ENCODE measurements around the gene TSPAN8.
"Not testable (repeated sequence)": the region's sequence is repeated elsewhere in the genome, so short reads cannot be mapped to it uniquely, and the experiment has no call there.

TSPAN8 gene

GRCh38 chr12:71135077-71135811, 22.6 kb downstream of the TSPAN8 start:
- intact Hi-C loops (cut with DNase I): no loop called here

DNA sequence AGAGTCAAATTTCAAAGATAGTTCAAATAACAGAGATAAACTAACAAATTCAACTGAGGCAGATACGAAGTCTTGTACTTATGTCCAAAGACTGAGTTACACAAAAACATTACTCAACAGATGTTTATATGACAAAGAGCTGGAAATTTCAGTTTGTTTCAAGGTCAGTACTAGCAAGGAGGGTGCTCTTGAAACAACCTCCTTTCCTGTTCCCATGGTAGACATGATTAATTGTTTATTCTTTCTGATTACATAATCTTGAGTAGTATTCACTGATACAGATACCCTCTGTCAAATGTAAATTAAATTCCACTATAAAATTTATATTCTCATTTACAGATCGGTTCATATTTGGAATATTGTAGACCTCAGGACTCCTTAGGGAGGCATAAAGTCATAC, 23.4 kb downstream of the TSPAN8 start:
- no peak for DNase-seq
- intact Hi-C loops (cut with DNase I): no loop called here

More at GRCh38 chr12:71135077-71135811, 22.6 kb downstream of the TSPAN8 start:
- DNase-seq: no peak

GRCh38 chr12:71130521-71131069, 27.2 kb downstream of the TSPAN8 start:
- intact Hi-C loops (cut with DNase I): no loop called here
- no peak for DNase-seq

DNA sequence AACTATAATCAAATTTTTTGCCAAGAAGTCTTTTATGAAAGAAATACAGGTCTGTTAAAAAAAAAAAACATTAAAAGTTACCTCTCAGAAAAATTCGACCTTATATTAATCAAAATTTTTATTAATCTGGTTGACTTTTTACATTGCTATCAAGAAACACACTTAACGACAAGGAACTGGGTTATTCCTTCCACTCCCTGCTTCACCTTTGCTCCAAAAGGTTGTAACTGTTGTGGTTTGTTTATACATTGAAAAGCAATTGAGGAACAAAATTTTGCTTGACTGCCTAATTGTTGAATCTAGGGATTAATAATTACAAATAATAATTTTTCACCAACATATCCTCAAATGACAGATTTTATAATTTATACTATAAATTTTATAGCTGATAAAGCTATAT, 28.4 kb downstream of the TSPAN8 start:
- DNase-seq: no peak
- intact Hi-C loops (cut with DNase I): no loop called here

- intact Hi-C loops (cut with DNase I): no loop called here
- no peak for DNase-seq
Measured at GRCh38 chr12:71128191-71128788, 29.5 kb downstream of the TSPAN8 start.

GRCh38 chr12:71125949-71126348, 31.9 kb downstream of the TSPAN8 start:
- intact Hi-C loops (cut with DNase I): no loop called here

DNA sequence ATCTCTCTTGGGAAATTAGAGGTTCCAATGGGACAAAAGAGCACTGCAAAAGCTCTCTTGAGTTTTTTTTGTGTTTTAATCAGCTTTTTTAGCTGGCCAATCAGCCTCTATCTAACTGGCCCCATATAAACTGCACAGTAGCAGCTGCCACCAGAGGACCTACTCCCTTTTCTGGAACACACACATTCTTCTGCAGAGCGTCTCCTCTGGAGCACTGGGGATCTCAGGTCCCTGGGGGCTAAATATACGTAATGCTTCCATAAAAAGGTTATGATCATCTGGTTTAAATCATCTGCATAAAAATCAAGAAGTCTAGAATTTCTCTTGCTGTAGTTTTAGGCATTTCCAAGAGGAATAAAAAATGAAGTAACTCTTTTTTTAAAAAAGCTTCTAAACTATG, 32.3 kb downstream of the TSPAN8 start:
- intact Hi-C loops (cut with DNase I): no loop called here
- no peak for DNase-seq

More at GRCh38 chr12:71125949-71126348, 31.9 kb downstream of the TSPAN8 start:
- DNase-seq: no peak

DNA sequence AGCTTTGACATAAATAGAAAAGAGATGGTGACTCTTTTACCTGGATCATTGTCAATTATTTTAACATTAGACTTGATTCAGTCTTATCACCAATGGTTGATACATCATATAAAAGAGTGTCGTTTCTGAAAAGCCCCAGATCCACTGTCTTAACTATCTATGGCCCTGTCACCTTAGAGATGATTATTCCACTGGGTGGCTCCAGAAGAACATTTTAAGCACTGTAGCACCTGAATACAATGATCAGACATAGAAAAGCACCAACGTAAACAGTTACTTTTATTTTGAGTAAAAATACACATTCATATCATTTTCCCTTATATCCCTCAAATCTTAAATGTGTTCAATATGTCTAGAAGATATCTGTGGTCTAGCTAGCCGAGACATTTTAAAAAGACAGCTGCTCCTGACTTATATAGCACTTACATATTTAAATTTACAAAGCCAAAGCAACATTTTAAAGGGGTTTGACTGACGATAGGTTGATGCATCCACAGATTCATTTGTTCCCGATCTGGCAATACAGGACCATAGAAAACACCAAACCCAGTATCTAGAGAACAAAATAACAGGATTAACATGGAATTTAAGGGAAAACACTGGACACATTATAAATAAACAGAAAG, 32.9 kb downstream of the TSPAN8 start:
- intact Hi-C loops (cut with DNase I): no loop called here
- DNase-seq: no peak

- intact Hi-C loops (cut with DNase I): not testable (repeated sequence)
Measured at GRCh38 chr12:71113148-71113547, 44.7 kb downstream of the TSPAN8 start.

GRCh38 chr12:71109834-71110233, 48.0 kb downstream of the TSPAN8 start:
- intact Hi-C loops (cut with DNase I): no loop called here
- no peak for DNase-seq

More at GRCh38 chr12:71113148-71113547, 44.7 kb downstream of the TSPAN8 start:
- DNase-seq: not testable (repeated sequence)

DNA sequence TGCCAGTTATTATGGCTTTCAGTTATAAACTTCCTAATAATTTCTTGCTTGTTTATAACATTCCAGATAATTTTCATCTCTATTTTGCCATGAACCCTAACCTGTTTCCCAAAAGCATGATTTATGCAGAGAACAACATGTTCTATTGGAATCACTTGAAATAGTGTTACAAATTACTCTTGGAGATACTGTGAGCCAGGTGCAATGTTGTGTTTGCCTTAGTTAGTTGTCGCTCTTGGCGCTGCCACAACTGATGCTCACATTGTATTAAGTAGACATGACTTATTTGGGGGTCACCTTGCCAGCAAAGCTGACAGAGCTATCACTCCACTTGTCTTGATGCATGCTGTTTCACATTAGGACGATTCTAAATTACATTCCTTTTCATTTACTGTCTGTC, 49.4 kb downstream of the TSPAN8 start:
- no peak for DNase-seq

DNA sequence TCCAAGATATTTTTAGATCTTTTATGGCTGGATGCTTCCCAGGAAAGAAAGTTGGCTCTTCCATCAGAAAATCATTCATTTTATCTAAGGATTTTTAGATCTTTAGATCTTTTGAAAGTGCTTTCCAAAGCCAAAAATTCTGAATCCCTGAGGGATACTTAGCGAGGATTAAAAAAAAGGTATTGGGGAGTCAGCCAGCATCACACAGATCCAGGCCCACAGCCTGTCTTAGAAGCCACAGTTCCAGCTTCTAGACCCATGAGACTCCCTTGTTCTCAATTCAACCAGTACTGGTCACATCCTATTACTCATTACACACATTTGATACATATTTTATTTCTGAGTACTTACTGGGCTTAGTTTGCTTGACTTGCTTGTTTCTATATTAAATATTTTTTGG, 49.9 kb downstream of the TSPAN8 start:
- intact Hi-C loops (cut with DNase I): no loop called here
- DNase-seq: no peak

More for the DNA sequence above, 49.4 kb downstream of the TSPAN8 start:
- intact Hi-C loops (cut with DNase I): no loop called here

DNA sequence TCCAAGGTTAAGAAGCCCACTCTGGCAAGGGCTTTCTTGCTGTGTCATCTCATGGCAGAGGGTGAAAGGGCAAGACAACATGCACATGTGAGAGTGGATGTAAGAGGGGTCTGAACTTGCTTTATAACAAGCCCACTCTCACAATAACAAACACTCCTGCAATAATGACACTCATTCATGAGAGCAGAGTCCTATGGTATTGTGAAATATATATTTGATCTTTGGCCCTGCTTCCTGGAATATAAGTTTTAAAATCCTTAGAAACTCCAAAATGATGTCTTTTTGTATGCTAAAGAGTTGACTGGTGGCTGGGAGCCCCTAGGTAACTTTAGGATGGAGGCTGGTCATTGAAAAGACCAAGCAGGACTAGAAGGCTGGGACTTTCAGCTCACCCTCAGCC, 51.8 kb downstream of the TSPAN8 start:
- intact Hi-C loops (cut with DNase I): no loop called here
- no peak for DNase-seq

GRCh38 chr12:71092290-71092689, 65.5 kb downstream of the TSPAN8 start:
- intact Hi-C loops (cut with DNase I): no loop called here
- no peak for DNase-seq

DNA sequence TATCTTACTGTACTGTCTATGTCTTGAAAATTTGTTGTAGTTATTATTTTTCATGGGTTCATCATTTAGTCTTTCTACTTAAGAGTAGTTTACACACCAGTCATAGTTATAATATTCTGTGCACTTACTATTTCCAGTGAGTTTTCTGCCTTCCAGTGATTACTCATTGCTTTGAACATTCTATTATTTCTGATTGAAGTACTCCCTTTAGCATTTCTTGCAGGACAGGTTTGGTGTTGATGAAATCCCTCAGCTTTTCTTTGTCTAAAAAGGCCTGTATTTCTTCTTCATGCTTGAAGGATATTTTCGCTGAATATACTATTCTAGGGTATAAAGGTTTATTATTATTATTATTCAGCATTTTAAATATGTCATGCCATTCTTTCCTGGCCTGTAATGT, 66.8 kb downstream of the TSPAN8 start:
- DNase-seq: no peak
- intact Hi-C loops (cut with DNase I): no loop called here

DNA sequence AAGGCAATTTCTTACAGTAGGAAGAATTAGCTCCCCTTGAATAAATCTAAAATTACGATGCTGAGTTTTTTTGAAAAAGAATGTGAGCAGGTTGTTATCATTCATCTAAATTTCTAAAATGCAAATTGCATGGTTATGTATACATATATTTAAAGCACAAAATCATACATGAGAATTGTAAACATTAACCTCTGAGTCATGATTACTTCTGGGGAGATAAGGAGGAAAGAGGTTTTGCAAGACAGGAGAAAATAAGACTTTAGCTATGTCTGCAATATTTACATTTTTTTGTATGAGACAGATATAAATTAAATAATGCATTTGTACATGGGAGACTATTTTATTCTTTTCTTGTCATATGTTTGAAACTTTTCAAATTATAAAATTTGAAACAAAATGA, 72.2 kb downstream of the TSPAN8 start:
- DNase-seq: no peak
- intact Hi-C loops (cut with DNase I): no loop called here

- DNase-seq: no peak
- intact Hi-C loops (cut with DNase I): no loop called here
Measured at GRCh38 chr12:71075743-71076142, 82.1 kb downstream of the TSPAN8 start.
